Keratinocyte (primary cell): ENCODE data around the gene TMEM131. TPM values are rescaled to one million over a fixed set of nuclear protein-coding genes. Genes with fewer than 3 reads are reported as not detected.
"Not testable (repeated sequence)": the region's sequence is repeated elsewhere in the genome, so short reads cannot be mapped to it uniquely, and the experiment has no call there.

Experiments
- DNase-seq: peaks from one replicate; pipeline ENCODE4 v3.0.0-alpha.2; 2011; ENCODE audit warnings: low read depth, missing footprints, low spot score
- FAIRE-seq: peaks from 2 replicates; lab custom pipeline; 2011; peaks lifted over from hg19 to GRCh38; lab: Jason Lieb, UNC
- H2AFZ ChIP-seq: 2 replicates; pipeline ENCODE4 v1.6.0; 2012; ENCODE audit warnings: low read length, control low read depth, inconsistent platforms; ENCODE audit not compliant: control insufficient read depth
- H3K27ac ChIP-seq: 2 replicates; pipeline ENCODE4 v1.5.1; 2011; ENCODE audit warnings: low read length; ENCODE audit not compliant: control insufficient read depth, insufficient read depth
- H3K27me3 ChIP-seq: 3 replicates; pipeline ENCODE4 v1.6.0; 2011; ENCODE audit warnings: low read length; ENCODE audit not compliant: control insufficient read depth, insufficient read depth; ENCODE audit errors: extremely low read depth
- H3K36me3 ChIP-seq, 2 experiments: 2 replicates in 1 of 2; 3 replicates in 1 of 2; pipeline ENCODE4 v1.5.1; 2011; ENCODE audit warnings: low read length in 2 of 2, mild to moderate bottlenecking in 1 of 2; ENCODE audit not compliant: control insufficient read depth in 2 of 2, insufficient read depth in 2 of 2; ENCODE audit errors: extremely low read depth in 1 of 2
- H3K4me1 ChIP-seq: 3 replicates; pipeline ENCODE4 v1.5.1; 2011; ENCODE audit warnings: low read length; ENCODE audit not compliant: control insufficient read depth, insufficient read depth; ENCODE audit errors: extremely low read depth
- H3K4me2 ChIP-seq: 3 replicates; pipeline ENCODE4 v1.6.0; 2011; ENCODE audit warnings: low read depth, low read length; ENCODE audit not compliant: control insufficient read depth, insufficient read depth; ENCODE audit errors: extremely low read depth
- H3K4me3 ChIP-seq, 3 experiments: fragments of 200-600 bp in 1 of 3; sonication (generic) in 1 of 3; 2 replicates in 2 of 3; 3 replicates in 1 of 3; pipeline ENCODE4 v1.5.1; 2011 to 2016; ENCODE audit warnings: low read length in 3 of 3, mild to moderate bottlenecking in 3 of 3, control low read depth in 2 of 3, inconsistent platforms in 1 of 3, low read depth in 1 of 3, mixed read lengths in 1 of 3, mixed run types in 1 of 3, moderate library complexity in 1 of 3; ENCODE audit not compliant: control insufficient read depth in 2 of 3, insufficient read depth in 2 of 3; ENCODE audit errors: extremely low read depth in 1 of 3
- H3K79me2 ChIP-seq: 2 replicates; pipeline ENCODE4 v1.6.0; 2012; ENCODE audit warnings: low read length; ENCODE audit not compliant: control insufficient read depth, insufficient read depth
- H3K9ac ChIP-seq: 3 replicates; pipeline ENCODE4 v1.6.0; 2011; ENCODE audit warnings: low read length; ENCODE audit not compliant: control insufficient read depth, insufficient read depth; ENCODE audit errors: extremely low read depth
- H3K9me1 ChIP-seq: 3 replicates; pipeline ENCODE4 v1.6.0; 2011; ENCODE audit warnings: low read length; ENCODE audit not compliant: control insufficient read depth, insufficient read depth; ENCODE audit errors: extremely low read depth
- H3K9me3 ChIP-seq: 2 replicates; pipeline ENCODE4 v1.5.1; 2012; ENCODE audit warnings: low read depth, low read length; ENCODE audit not compliant: control insufficient read depth
- H4K20me1 ChIP-seq: 3 replicates; pipeline ENCODE4 v1.6.0; 2011; ENCODE audit warnings: low read length; ENCODE audit not compliant: control insufficient read depth, insufficient read depth; ENCODE audit errors: extremely low read depth
- dilution Hi-C: fragments of 300-500 bp; cut with MboI; formaldehyde crosslinking; loops from one replicate; pipeline ENCODE4 v1.7.0; 2020; ENCODE audit warnings: low sequenced_read_pairs; ENCODE audit not compliant: extremely low pct_ligation_motif_present
- polyA plus RNA-seq, 5 experiments: library from polyadenylated mRNA; depleted of rRNA in 3 of 5; stranded (reverse) in 3 of 5; stranded (forward) in 1 of 5; unstranded in 1 of 5; fragments of >200 nt; gene quantifications; 1 replicate in 1 of 5; 2 replicates in 3 of 5; 3 replicates in 1 of 5; pipeline versions ENCODE4 v1.2.1 to v1.2.3, GENCODE V29; 2011 to 2012; ENCODE audit warnings: missing spikeins in 2 of 5, low read depth in 1 of 5, low replicate concordance in 1 of 5

Gene TMEM131
- polyA plus RNA-seq, 1 donor (not counting 4 experiments of a cell fraction or from before 2014, with no cell fraction given): 25.5 TPM

- H3K4me2 ChIP-seq, H3K36me3 ChIP-seq, H3K79me2 ChIP-seq, H2AFZ ChIP-seq, H3K9me3 ChIP-seq, H3K9ac ChIP-seq, H3K9me1 ChIP-seq, dilution Hi-C loops, H3K4me3 ChIP-seq, H3K4me1 ChIP-seq, H3K27ac ChIP-seq, H4K20me1 ChIP-seq, DNase-seq, H3K27me3 ChIP-seq, FAIRE-seq: not testable (repeated sequence)
These were observed 169.4 kb downstream of the TMEM131 start for GRCh38 chr2:97826266-97826847.

GRCh38 chr2:97824011-97824410 is 171.7 kb downstream of the TMEM131 start:
- FAIRE-seq, H3K4me3 ChIP-seq, H3K4me2 ChIP-seq, H3K9ac ChIP-seq, DNase-seq, H3K27me3 ChIP-seq, H3K79me2 ChIP-seq, H3K9me1 ChIP-seq, H4K20me1 ChIP-seq, dilution Hi-C loops, H3K36me3 ChIP-seq, H3K9me3 ChIP-seq, H3K27ac ChIP-seq, H3K4me1 ChIP-seq, H2AFZ ChIP-seq: not testable (repeated sequence)

GRCh38 chr2:97821862-97822261 is 173.9 kb downstream of the TMEM131 start:
- H3K27ac ChIP-seq, H3K4me2 ChIP-seq, H3K36me3 ChIP-seq, H3K27me3 ChIP-seq, H3K9me1 ChIP-seq, DNase-seq, H3K4me1 ChIP-seq, dilution Hi-C loops, H2AFZ ChIP-seq, H3K79me2 ChIP-seq, FAIRE-seq, H3K4me3 ChIP-seq, H3K9ac ChIP-seq, H4K20me1 ChIP-seq, H3K9me3 ChIP-seq: not testable (repeated sequence)
